Activated CD8-positive, alpha-beta memory T cell treated with anti-CD3 and anti-CD28 coated beads for 4 hours (primary cell): Measurements from ENCODE around the gene HIC1.

ENCODE experiments used
- DNase-seq, 2 donors: peaks; one replicate each; pipeline ENCODE4 v3.0.0-alpha.2; 2020; ENCODE audit warnings: low read depth in 2 of 2

HIC1 gene

DNA sequence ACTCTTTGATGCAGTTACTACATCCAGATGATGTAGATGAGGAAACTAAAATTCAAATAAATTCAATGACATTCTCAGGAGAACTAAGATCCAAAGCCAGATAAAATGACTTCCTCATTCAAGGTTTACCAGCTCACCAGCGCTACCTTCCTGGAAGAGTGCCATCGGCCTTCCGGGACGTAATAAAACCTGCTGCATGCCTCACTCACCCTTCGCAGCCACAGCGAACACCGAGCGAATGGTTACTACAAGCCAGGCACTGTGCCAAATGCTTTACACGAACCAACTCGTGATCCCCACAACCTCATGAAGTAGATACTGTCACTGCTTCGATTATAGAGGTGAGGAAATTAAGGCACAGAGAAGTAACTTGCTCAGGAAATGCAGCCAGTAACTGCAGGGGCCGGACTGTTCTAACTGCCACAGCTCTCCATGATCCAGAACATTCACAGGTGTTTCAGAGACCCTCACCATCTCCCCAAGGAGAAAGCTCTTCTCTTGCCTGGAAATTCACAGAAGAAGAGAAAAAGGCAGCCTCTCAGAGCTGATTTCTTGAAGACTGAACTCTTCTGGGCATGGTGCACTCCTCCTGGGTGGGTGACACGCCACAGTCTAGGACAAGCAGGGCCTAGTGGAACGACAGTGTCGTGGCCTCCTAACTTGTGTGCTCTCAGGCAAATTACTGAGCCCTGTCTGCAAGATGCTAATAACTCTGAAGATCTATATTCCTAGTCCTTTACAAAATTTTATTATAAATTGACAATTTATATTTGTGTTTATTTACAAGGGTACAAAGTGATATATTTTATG, 46.8 kb downstream of the HIC1 start:
- DNase-seq, result no peak

DNA sequence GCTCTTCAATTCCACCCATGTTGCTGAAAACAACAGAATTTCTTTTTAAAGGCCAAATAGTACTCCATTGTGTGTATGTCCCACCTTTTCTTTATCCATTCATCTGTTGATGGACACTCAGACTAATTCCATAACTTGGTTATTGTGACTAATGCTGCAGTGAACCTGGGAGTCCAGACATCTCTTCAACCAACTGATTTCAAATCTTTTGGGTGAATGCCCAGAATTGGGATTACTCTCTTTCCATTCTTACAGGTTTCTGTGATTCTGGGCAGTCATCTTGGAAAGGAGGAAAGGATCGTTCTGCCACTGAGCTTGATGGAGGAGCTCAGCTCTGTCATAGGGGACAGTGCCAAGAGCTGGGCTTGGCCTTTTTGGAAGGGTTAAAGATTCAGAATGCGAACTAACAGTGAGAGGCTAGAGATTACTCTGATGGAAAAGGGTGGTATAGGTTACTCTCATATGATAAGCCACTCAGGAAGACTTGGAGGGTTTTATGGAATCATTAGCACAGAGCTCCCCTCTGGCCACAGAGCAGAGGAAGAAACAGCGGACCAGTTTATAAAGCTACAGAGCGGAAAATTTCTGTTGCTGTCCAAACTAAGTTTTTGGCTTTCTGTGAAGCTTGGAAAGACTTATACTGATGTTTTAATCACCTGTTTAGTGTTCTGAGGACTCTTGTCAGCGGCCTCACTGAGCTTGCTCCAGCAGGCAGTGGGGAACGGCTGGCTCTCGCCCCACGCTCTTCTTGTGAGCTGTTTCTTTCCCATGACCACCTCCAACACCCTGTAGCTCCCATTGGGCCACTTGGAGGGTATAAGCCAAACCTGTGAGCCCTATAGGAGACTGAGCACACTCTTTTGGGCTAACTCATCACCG, 48.3 kb downstream of the HIC1 start:
- DNase-seq, result no peak

DNA sequence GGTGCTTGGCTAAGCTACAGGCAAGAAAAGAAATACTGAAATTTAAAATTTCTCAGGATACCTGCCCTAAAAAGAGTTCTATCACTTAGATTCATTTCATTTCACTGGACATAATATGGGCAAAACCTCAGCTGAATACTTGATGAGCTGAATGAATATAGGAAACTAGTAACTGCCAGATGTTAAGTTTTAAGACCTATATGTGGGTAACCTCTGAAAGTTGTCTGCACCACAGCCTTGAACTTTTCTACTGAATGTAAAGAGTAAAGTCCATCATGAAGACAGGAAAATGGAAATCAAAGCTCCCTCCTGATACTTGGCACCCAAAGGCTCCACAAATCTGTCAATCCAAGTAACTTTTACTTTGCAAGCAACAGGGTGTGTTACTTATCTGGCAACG, 50.8 kb downstream of the HIC1 start:
- no peak for DNase-seq

DNA sequence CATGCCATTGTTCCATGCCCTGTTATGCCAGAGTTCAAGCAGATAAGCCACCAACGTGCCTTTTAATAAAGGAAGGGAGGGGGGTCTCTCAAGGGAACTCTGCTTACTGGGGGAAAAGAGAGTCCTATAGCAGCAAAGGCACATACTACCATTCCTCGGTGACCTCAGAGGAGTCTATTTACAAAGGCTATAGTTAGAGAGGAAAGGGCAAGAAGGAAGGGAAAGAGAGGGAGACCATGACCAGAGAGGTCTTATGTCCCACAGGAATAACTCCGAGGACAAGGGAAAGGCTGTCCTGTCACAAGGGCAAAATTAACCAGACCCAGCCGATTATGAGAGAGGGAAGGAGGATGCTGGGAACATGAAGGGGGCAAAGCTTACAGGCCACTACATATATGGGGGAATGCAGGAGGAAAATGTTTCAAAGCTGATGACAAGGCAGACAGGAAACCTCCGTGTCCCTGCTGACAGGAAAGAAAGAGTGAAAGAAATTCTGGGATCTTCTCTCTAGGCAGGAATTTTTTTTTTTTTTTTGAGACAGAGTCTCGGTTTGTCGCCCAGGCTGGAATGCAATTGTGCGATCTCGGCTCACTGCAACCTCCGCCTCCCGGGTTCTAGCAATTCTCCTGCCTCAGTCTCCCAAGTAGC, 51.5 kb downstream of the HIC1 start:
- DNase-seq, result no peak

DNA sequence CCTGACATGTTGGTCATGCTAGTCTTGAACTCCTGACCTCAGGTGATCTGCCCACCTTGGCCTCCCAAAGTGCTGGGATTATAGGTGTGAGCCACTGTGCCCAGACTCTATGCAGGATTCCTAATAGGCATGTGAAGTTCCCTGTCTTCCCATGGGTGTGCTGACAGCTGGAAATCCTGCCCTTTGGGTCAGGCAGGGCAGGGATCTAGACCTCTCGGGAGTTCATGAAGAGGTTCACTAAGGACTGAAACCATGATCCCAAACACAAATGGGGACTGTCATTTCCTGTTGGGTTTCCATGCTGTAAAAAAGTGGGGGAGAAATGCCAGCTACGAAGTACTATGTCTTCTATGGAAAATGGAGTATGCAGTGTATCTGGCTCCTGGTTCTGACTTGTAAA, 52.1 kb downstream of the HIC1 start:
- DNase-seq, result no peak

DNA sequence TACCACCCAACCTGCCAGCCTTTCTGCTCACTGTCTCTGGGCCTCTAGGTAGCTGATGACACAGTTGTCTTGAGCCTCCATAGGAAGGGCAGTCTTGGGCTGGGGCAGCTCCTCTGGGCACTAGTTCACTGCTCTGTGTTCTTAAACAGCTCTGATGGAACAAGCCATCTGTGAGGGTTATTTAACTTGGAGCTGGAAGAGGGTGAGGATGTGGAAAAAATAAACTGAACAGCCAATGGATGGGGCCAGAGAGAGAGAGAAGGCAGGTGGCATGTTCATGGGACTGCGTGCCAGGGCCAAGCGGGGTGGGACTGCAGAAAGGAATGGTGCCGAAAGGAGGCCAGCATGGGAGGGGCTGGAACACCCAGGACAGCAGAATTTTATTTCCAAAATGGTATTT, 52.6 kb downstream of the HIC1 start:
- no peak for DNase-seq

DNA sequence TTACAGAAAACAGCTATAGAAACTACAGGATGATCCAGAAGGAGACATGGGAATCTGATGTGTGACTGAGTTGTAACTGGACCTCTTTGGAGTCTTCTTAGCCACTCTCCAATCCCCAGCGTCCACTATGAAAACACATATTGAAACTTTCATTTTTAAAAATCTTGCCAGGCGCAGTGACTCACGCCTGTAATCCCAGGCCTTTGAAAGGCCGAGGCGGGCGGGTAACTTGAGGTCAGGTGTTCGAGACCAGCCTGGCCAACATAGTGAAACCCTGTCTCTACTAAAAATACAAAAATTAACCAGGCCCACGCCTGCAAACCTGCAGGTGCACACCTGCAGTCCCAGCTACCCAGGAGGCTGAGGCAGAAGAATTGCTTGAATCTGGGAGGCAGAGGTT, 53.3 kb downstream of the HIC1 start:
- DNase-seq, result no peak

DNA sequence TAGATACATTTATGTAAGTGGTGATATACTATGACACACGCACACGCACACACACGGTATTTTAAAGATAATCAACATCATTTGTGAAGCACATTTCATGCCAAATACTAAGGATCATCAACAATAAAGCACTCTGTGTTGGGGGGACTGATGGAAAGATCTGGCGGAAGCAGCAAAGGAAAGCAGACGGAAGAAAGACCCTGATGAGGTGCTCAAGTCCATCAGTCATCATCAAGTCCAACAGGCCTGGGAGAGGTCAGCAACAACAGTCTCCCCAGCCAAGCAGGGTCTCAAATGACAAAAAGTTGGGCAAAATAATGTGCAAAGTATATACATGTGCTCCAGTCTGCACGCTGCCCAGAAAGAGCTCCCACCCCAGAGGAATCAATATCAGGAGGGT, 55.5 kb downstream of the HIC1 start:
- no peak for DNase-seq

DNA sequence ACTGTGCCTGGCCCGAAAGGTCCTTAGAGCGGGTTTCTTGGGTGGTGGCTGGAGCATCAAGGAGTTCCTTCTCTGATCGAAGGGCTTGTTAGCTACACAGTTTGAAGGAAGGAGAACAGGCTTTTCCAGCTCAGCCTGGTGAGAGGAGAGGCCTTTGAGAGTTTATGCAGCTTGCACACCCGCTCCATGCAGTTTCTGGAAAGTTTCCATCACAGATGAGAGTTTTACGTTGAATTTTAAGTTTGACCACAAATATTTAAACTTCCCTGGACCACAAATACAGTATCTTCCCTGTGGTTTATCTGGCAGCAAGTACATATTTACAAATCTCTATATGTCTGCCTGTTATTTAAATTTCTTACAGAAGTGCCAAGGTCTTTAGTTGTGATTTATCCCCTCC, 56.8 kb downstream of the HIC1 start:
- no peak for DNase-seq
